ENCODE data around the gene ADARB2.

Gene ADARB2

DNA sequence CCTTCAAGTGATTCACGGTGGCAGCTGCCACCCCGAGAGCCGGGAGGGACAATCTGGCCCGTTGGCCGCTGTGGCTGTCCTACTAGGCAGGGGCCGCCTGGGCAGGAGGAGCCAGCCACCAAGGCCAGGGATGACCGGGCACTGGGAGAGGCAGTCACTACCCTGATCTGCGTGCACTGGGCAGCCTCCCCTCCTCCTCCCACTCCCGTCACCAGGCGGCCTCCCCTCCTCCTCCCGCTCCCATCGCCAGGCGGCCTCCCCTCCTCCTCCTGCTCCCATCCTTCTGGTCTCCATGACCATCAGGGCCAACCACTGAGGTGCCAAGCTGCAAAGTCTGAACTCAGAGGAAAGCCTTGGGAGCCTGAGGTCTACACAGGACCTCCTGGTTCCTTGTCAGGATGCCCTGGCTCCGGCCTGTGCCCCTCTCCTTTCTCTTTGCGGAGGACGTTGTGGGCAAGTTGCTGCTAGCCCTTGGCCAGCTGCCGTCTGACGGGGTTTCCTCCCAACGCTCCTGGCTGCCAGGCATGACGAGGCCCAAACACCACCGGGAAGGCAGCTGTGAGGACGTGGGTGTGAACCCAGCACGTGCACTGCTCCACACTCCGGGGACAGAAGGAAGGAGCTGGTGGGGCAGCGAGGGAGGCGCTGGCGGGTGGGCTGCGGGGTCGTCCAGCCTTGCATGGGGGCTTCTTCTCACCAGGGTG is 550.0 kb downstream of the ADARB2 start:
- POLR2A ChIA-PET = no interaction called here
- H3K4me3 ChIP-seq (ENCODE audit: low read depth, low read length) = no peak overlapping the region
- CTCF ChIA-PET = no interaction called here
- no peak for DNase-seq (ENCODE audit: low read depth, low spot score)
- TF ChIP-seq, protein P1, sequence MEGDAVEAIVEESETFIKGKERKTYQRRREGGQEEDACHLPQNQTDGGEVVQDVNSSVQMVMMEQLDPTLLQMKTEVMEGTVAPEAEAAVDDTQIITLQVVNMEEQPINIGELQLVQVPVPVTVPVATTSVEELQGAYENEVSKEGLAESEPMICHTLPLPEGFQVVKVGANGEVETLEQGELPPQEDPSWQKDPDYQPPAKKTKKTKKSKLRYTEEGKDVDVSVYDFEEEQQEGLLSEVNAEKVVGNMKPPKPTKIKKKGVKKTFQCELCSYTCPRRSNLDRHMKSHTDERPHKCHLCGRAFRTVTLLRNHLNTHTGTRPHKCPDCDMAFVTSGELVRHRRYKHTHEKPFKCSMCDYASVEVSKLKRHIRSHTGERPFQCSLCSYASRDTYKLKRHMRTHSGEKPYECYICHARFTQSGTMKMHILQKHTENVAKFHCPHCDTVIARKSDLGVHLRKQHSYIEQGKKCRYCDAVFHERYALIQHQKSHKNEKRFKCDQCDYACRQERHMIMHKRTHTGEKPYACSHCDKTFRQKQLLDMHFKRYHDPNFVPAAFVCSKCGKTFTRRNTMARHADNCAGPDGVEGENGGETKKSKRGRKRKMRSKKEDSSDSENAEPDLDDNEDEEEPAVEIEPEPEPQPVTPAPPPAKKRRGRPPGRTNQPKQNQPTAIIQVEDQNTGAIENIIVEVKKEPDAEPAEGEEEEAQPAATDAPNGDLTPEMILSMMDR (IDR thresholded peaks at IDR 0.05; ENCODE audit: insufficient read depth, low read length, missing control alignments) = no peak

GRCh38 chr10:1186683-1186990 is 550.7 kb downstream of the ADARB2 start:
- H3K4me3 ChIP-seq (ENCODE audit: low read depth, low read length) = no peak overlapping the region
- TF ChIP-seq, protein P1 (IDR thresholded peaks at IDR 0.05; ENCODE audit: insufficient read depth, low read length, missing control alignments) = no peak
- ChIA-PET CTCF (no interaction called here), POLR2A (no interaction called here)
- DNase-seq (ENCODE audit: low read depth, low spot score) = no peak

DNA sequence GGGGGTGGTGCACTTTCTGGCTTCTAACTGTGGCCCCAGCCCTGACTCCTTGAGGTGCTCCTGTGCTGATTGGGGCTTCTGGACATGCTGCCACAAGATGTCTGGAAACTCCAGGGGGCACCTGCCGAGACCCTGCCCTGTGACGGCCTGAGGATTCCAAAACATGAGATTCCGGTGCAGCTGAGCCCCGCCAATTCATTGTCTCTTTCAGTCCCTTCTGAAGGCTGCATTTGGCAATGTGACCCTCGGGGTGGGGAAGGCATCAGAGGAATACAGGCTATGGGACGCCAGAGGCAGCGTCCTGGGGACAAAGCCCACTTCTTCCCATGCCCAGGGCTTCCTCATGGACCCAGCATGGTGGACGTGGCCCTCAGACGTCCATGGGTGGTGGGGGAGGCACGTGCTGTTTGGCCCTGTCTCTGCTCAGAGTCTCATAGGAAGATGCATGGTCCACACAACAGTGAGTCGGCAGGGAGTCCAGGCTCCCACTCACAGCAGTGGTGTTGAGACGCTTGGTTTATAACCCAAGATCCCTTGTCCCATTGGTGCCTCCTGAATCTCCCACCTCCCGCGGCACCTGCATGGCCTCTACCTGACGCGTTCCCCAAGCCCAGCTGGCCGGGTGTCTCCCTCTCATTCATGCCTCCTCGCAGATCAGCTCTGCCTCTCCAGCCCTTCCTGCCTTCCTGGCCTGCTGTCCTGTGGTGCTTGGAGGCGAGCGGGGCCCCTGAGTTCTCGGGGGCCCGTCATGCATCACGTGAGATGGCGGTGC is 551.2 kb downstream of the ADARB2 start:
- TF ChIP-seq, protein P1 (IDR thresholded peaks at IDR 0.05; ENCODE audit: insufficient read depth, low read length, missing control alignments) = no peak
- CTCF ChIA-PET = no interaction called here
- POLR2A ChIA-PET = no interaction called here
- no peak for DNase-seq (ENCODE audit: low read depth, low spot score)
- H3K4me3 ChIP-seq (ENCODE audit: low read depth, low read length) = no peak overlapping the region

DNA sequence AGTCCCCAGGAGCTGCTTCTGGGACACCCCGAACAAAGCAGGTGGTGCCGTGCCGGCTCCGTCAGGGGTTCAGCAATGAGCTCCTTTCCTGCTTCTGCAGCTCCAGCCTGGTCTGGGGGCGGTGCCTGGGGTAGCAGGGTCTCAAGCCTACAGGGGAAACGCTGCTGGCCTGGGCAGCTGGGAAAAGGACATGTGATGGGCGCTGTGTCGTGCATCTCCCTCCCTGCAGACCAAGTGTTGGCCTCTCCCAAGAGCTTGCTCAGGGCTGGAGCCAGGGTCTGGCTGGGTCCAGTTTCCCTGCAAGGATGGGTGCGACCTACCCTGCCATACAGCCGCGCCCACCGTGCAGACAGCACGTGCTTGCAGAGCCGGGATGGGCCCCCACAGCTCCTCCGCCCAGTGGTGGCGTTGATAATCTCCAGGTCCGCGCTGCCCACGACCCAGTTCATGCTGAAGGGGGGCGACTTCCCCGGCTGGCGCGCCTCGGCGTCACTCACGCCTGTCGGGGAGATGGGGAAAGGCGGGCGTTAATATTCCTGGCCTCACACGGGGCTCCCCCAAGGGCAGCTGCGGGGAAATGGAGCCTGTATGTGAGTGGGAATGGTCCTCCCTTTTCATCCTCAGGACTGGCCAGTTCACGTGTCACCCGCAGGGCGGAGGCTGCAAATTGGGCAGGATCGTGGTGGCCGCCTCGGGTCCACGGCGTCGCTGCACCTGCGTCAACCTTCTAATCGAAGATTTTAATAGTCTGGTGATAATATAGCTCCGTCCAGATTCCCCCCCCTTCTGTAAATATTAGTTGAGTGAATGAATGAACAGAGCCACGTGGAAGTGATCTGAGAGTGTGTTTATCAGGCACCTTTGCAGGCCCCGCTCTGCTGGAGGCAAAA is 552.5 kb downstream of the ADARB2 start:
- TF ChIP-seq, protein P1 (IDR thresholded peaks at IDR 0.05; ENCODE audit: insufficient read depth, low read length, missing control alignments) = no peak
- POLR2A ChIA-PET = no interaction called here
- CTCF ChIA-PET = no interaction called here
- no peak overlapping the region for H3K4me3 ChIP-seq (ENCODE audit: low read depth, low read length)
- no peak for DNase-seq (ENCODE audit: low read depth, low spot score)

DNA sequence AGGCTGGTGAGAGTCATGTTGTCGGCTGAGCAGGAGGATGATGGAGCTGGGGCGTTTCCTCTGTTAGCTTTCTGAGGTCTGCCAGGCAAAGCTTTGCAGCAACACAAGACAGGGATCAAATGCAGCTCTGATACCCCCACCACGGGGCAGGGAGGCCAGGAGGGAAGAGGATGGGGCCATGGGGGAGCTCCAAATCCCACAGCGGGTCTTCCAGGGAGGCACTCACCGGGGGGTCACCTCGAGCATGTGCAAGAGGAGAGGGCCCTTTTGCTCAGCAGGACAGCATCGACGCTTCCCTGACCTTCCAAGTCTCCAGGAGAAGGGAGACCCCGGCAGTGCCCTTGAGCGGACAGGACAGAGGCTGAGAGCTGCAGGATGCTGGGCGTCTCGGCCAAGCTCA is 553.6 kb downstream of the ADARB2 start:
- POLR2A ChIA-PET = no interaction called here
- DNase-seq (ENCODE audit: low read depth, low spot score) = no peak
- CTCF ChIA-PET = no interaction called here
- no peak overlapping the region for H3K4me3 ChIP-seq (ENCODE audit: low read depth, low read length)
- TF ChIP-seq, protein P1 (IDR thresholded peaks at IDR 0.05; ENCODE audit: insufficient read depth, low read length, missing control alignments) = no peak

GRCh38 chr10:1183033-1183396 is 554.3 kb downstream of the ADARB2 start:
- CTCF ChIA-PET = no interaction called here
- no peak overlapping the region for H3K4me3 ChIP-seq (ENCODE audit: low read depth, low read length)
- POLR2A ChIA-PET = no interaction called here
- TF ChIP-seq, protein P1 (IDR thresholded peaks at IDR 0.05; ENCODE audit: insufficient read depth, low read length, missing control alignments) = no peak
- DNase-seq (ENCODE audit: low read depth, low spot score) = no peak

Data from AG04449 (cell line).